H9 (cell line): ENCODE data around the gene MERTK. TPM values are rescaled to one million over a fixed set of nuclear protein-coding genes. Genes with fewer than 3 reads are reported as not detected.

Experiments
- DNase-seq: peaks from one replicate; pipeline ENCODE4 v3.0.0-alpha.2; 2017
- H2AFZ ChIP-seq: one replicate; pipeline ENCODE4 v1.6.1; 2013; ENCODE audit warnings: mild to moderate bottlenecking, low read length, control low read depth, moderate library complexity
- H2AK5ac ChIP-seq: 2 replicates; pipeline ENCODE4 v1.6.1; 2013; ENCODE audit warnings: low read length, control low read depth, mixed read lengths; ENCODE audit not compliant: insufficient read length
- H2BK120ac ChIP-seq: one replicate; pipeline ENCODE4 v1.6.1; 2013; ENCODE audit warnings: low read depth, mild to moderate bottlenecking, low read length, control low read depth, inconsistent platforms; ENCODE audit not compliant: poor library complexity, severe bottlenecking
- H2BK12ac ChIP-seq: 2 replicates; pipeline ENCODE4 v1.6.1; 2013; ENCODE audit warnings: low read length, control low read depth, mixed read lengths, low read depth; ENCODE audit not compliant: insufficient read length
- H2BK15ac ChIP-seq: 2 replicates; pipeline ENCODE4 v1.6.1; 2013; ENCODE audit warnings: low read depth, low read length, control low read depth
- H2BK20ac ChIP-seq: one replicate; pipeline ENCODE4 v1.6.1; 2013; ENCODE audit warnings: low read depth, mild to moderate bottlenecking, low read length, control low read depth, inconsistent platforms; ENCODE audit not compliant: poor library complexity, severe bottlenecking
- H2BK5ac ChIP-seq: 2 replicates; pipeline ENCODE4 v1.6.1; 2013; ENCODE audit warnings: low read length, control low read depth, mixed read lengths; ENCODE audit not compliant: insufficient read length
- H3K14ac ChIP-seq: 2 replicates; pipeline ENCODE4 v1.6.1; 2013; ENCODE audit warnings: low read length, control low read depth; ENCODE audit not compliant: insufficient read depth
- H3K18ac ChIP-seq: 2 replicates; pipeline ENCODE4 v1.6.1; 2013; ENCODE audit warnings: low read depth, mild to moderate bottlenecking, mixed read lengths, low read length, control low read depth; ENCODE audit not compliant: insufficient read length
- H3K23ac ChIP-seq: 2 replicates; pipeline ENCODE4 v1.6.1; 2013; ENCODE audit warnings: low read length, control low read depth, mixed read lengths, low read depth; ENCODE audit not compliant: insufficient read length
- H3K23me2 ChIP-seq: 2 replicates; pipeline ENCODE4 v1.6.1; 2013; ENCODE audit warnings: low read depth, mild to moderate bottlenecking, mixed read lengths, low read length, control low read depth; ENCODE audit not compliant: insufficient read length, poor library complexity, severe bottlenecking
- H3K27ac ChIP-seq: 2 replicates; pipeline ENCODE4 v1.5.1; 2013; ENCODE audit warnings: low read length, control low read depth, mixed read lengths, low read depth; ENCODE audit not compliant: insufficient read length
- H3K27me3 ChIP-seq: 2 replicates; pipeline ENCODE4 v1.6.1; 2013; ENCODE audit warnings: low read length, control low read depth, inconsistent platforms; ENCODE audit not compliant: insufficient read depth
- H3K4ac ChIP-seq: 2 replicates; pipeline ENCODE4 v1.6.1; 2013; ENCODE audit warnings: low read depth, mild to moderate bottlenecking, control low read depth, inconsistent platforms, low read length, moderate library complexity
- H3K4me1 ChIP-seq: 2 replicates; pipeline ENCODE4 v1.6.1; 2013; ENCODE audit warnings: low read length, control low read depth, inconsistent platforms; ENCODE audit not compliant: insufficient read depth
- H3K4me2 ChIP-seq: 2 replicates; pipeline ENCODE4 v1.6.1; 2013; ENCODE audit warnings: low read length, control low read depth, mixed read lengths; ENCODE audit not compliant: insufficient read length, insufficient read depth
- H3K56ac ChIP-seq: 2 replicates; pipeline ENCODE4 v1.6.1; 2013; ENCODE audit warnings: low read depth, mild to moderate bottlenecking, mixed read lengths, low read length, control low read depth; ENCODE audit not compliant: insufficient read length
- H3K79me1 ChIP-seq: 2 replicates; pipeline ENCODE4 v1.6.1; 2013; ENCODE audit warnings: low read depth, mild to moderate bottlenecking, moderate library complexity, low read length, control low read depth, inconsistent platforms; ENCODE audit not compliant: insufficient read depth, poor library complexity, severe bottlenecking
- H3K79me2 ChIP-seq: 2 replicates; pipeline ENCODE4 v1.6.1; 2013; ENCODE audit warnings: low read length, control low read depth, inconsistent platforms; ENCODE audit not compliant: insufficient read depth
- H3K9ac ChIP-seq: 2 replicates; pipeline ENCODE4 v1.6.1; 2013; ENCODE audit warnings: low read length, control low read depth, mixed read lengths; ENCODE audit not compliant: insufficient read length; ENCODE audit errors: extremely low read depth
- H3K9me3 ChIP-seq: one replicate; pipeline ENCODE4 v1.6.1; 2013; ENCODE audit warnings: low read depth, low read length, inconsistent platforms; ENCODE audit not compliant: control insufficient read depth
- H3T11ph ChIP-seq: one replicate; pipeline ENCODE4 v1.6.1; 2013; ENCODE audit warnings: mild to moderate bottlenecking, low read length, control low read depth, inconsistent platforms
- H4K20me1 ChIP-seq: one replicate; pipeline ENCODE4 v1.6.1; 2013; ENCODE audit not compliant: control insufficient read depth, insufficient read length, insufficient read depth
- H4K5ac ChIP-seq: 2 replicates; pipeline ENCODE4 v1.6.1; 2013; ENCODE audit warnings: low read depth, mild to moderate bottlenecking, mixed read lengths, low read length, control low read depth; ENCODE audit not compliant: insufficient read length
- H4K8ac ChIP-seq: replicated peaks from 2 replicates; pipeline ENCODE4 v1.6.1; 2013; ENCODE audit warnings: low read length, control low read depth, mixed read lengths, low read depth; ENCODE audit not compliant: insufficient read length
- H4K91ac ChIP-seq: 2 replicates; pipeline ENCODE4 v1.6.1; 2013; ENCODE audit warnings: low read depth, mild to moderate bottlenecking, moderate library complexity, mixed read lengths, low read length, control low read depth; ENCODE audit not compliant: insufficient read length
- H3K27ac Mint-ChIP-seq, 3 experiments: 2 replicates in 2 of 3; 3 replicates in 1 of 3; pipeline ENCODE4 v1.8.0; 2020 to 2021; ENCODE audit warnings: mixed read lengths in 3 of 3, mild to moderate bottlenecking in 1 of 3, moderate library complexity in 1 of 3
- H3K27me3 Mint-ChIP-seq: 2 replicates; pipeline ENCODE4 v1.8.0; 2021; ENCODE audit warnings: low read depth, mild to moderate bottlenecking, moderate library complexity, mixed read lengths
- H3K36me3 Mint-ChIP-seq, 3 experiments: 2 replicates in 2 of 3; 3 replicates in 1 of 3; pipeline ENCODE4 v1.8.0; 2020 to 2021; ENCODE audit warnings: low read depth in 3 of 3, mixed read lengths in 3 of 3; ENCODE audit not compliant: insufficient read depth in 1 of 3
- H3K4me1 Mint-ChIP-seq, 2 experiments: 2 replicates each; pipeline ENCODE4 v1.8.0; 2020; ENCODE audit warnings: mixed read lengths in 2 of 2
- H3K4me3 Mint-ChIP-seq, 2 experiments: 2 replicates in 1 of 2; 3 replicates in 1 of 2; pipeline ENCODE4 v1.8.0; 2020 to 2021; ENCODE audit warnings: mild to moderate bottlenecking in 2 of 2, mixed read lengths in 2 of 2, moderate library complexity in 1 of 2
- H3K9me3 Mint-ChIP-seq, 2 experiments: 2 replicates in 1 of 2; 3 replicates in 1 of 2; pipeline ENCODE4 v1.8.0; 2020; ENCODE audit warnings: mild to moderate bottlenecking in 2 of 2, mixed read lengths in 2 of 2, moderate library complexity in 1 of 2
- CTCF ChIP-seq: fragments of 200-600 bp; sonication (generic); conservative IDR thresholded peaks from 3 replicates; pipeline ENCODE4 v1.8.0; 2021; ENCODE audit warnings: antibody characterized with exemption, mild to moderate bottlenecking
- WGBS: extraction: QIAGEN DNeasy Blood & Tissue Kit; methylation state at CpG from one replicate; pipeline ENCODE4 v1.1.7; 2013; ENCODE audit warnings: missing lambda C conversion rate, low lambda C conversion rate, mixed read lengths; ENCODE audit not compliant: insufficient read length; ENCODE audit errors: extremely low coverage; 5-methylcytosine and 5-hydroxymethylcytosine counted together
- total RNA-seq: library from RNA; stranded (reverse); gene quantifications from 2 replicates; pipeline ENCODE4 v1.2.1, GENCODE V29; 2021

MERTK gene
- total RNA-seq, 1 experiment from 2014 or later: 4.8 TPM

- Histone ChIP-seq H4K20me1 (no peaks in the 10 kb centered on the region), H4K8ac (no peak overlapping the region), H3K23me2 (peaks cover 6% of the 10 kb centered on the region), H3K9me3 (no peaks in the 10 kb centered on the region), H3K79me2 (no peaks in the 10 kb centered on the region), H2BK12ac (no peak overlapping the region), H3K27ac (no peak overlapping the region), H3K27me3 (peaks cover 4% of the 10 kb centered on the region; the same call in 1 of the 2 replicates), H3K56ac (no peak overlapping the region), H3K18ac (no peak overlapping the region), H3K4ac (no peak overlapping the region), H3K4me2 (no peak overlapping the region), H4K5ac (no peak overlapping the region), H3K79me1 (no peaks in the 10 kb centered on the region), H2BK5ac (no peak overlapping the region), H2BK15ac (no peak overlapping the region), H3K14ac (no peak overlapping the region), H2BK120ac (no peak overlapping the region), H3K4me1 (no peaks in the 10 kb centered on the region), H4K91ac (no peak overlapping the region), H3K9ac (no peak overlapping the region), H3T11ph (no peak overlapping the region), H2AK5ac (no peak overlapping the region), H2AFZ (no peak overlapping the region), H3K23ac (no peak overlapping the region), H2BK20ac (no peak overlapping the region)
- H3K36me3 Mint-ChIP-seq: no peaks in the 10 kb centered on the region; a peak in 1 of 7 replicates
- no peaks in the 10 kb centered on the region for H3K9me3 Mint-ChIP-seq
- H3K4me3 Mint-ChIP-seq: 0 out of 5 replicates have a peak overlapping the region, but pooled peaks of 1 of the 2 experiments have one; percentile 7
- peaks cover 47% of the 10 kb centered on the region for H3K27me3 Mint-ChIP-seq
- no peak overlapping the region for H3K27ac Mint-ChIP-seq
- peaks cover 16 to 19% of the 10 kb centered on the region in 2 experiments for H3K4me1 Mint-ChIP-seq
- no peak for DNase-seq
- no CpG with 5 or more reads among the region's 3 CpGs for WGBS
- TF ChIP-seq CTCF: no peak
Measured at GRCh38 chr2:111896024-111896423, 2.4 kb upstream of the MERTK start.
